Neural progenitor cell (in vitro differentiated cells): ENCODE measurements around the gene ANO10. TPM values are rescaled to one million over a fixed set of nuclear protein-coding genes. Genes with fewer than 3 reads are reported as not detected.
"Not testable (repeated sequence)": the region's sequence is repeated elsewhere in the genome, so short reads cannot be mapped to it uniquely, and the experiment has no call there.

Experiments
- DNase-seq: peaks from one replicate; pipeline ENCODE4 v3.0.0-alpha.2; 2016; ENCODE audit warnings: low spot score
- H2AFZ ChIP-seq: fragments of 200-600 bp; sonication (generic); replicated peaks from 2 replicates; pipeline ENCODE4 v1.6.1; 2016; ENCODE audit warnings: antibody characterized with exemption
- H3F3A ChIP-seq: fragments of 200-600 bp; sonication (generic); 2 replicates; pipeline ENCODE4 v1.6.1; 2016; ENCODE audit warnings: antibody characterized with exemption, low read depth
- H3K27ac ChIP-seq: fragments of 200-600 bp; sonication (generic); 2 replicates; pipeline ENCODE4 v1.5.1; 2016; ENCODE audit warnings: mild to moderate bottlenecking
- H3K27me3 ChIP-seq: fragments of 200-600 bp; sonication (generic); 2 replicates; pipeline ENCODE4 v1.6.1; 2016; ENCODE audit warnings: mild to moderate bottlenecking, moderate library complexity
- H3K36me3 ChIP-seq: fragments of 200-600 bp; sonication (generic); 2 replicates; pipeline ENCODE4 v1.5.1; 2016
- H3K4me1 ChIP-seq: fragments of 200-600 bp; sonication (generic); 2 replicates; pipeline ENCODE4 v1.6.1; 2016; ENCODE audit warnings: mixed run types
- H3K4me2 ChIP-seq: fragments of 200-600 bp; sonication (generic); 2 replicates; pipeline ENCODE4 v1.6.1; 2016
- H3K4me3 ChIP-seq: fragments of 200-600 bp; sonication (generic); 2 replicates; pipeline ENCODE4 v1.5.1; 2016
- H3K79me2 ChIP-seq: fragments of 200-600 bp; sonication (generic); 2 replicates; pipeline ENCODE4 v1.6.1; 2016; ENCODE audit warnings: low read depth
- H3K9ac ChIP-seq: fragments of 200-600 bp; sonication (generic); 2 replicates; pipeline ENCODE4 v1.6.1; 2016
- H3K9me3 ChIP-seq: fragments of 200-600 bp; sonication (generic); 2 replicates; pipeline ENCODE4 v1.5.1; 2016; ENCODE audit warnings: low read depth
- H4K20me1 ChIP-seq: fragments of 200-600 bp; sonication (generic); 2 replicates; pipeline ENCODE4 v1.6.1; 2016; ENCODE audit warnings: low read depth
- H3K27ac Mint-ChIP-seq: 3 replicates; pipeline ENCODE4 v1.8.0; 2021; ENCODE audit warnings: mixed read lengths
- H3K27me3 Mint-ChIP-seq: 2 replicates; pipeline ENCODE4 v1.8.0; 2022; ENCODE audit warnings: low read depth, mild to moderate bottlenecking, inconsistent platforms, moderate library complexity, mixed read lengths; ENCODE audit not compliant: insufficient read depth
- H3K36me3 Mint-ChIP-seq: 3 replicates; pipeline ENCODE4 v1.8.0; 2021; ENCODE audit warnings: mixed read lengths
- H3K4me1 Mint-ChIP-seq: 3 replicates; pipeline ENCODE4 v1.8.0; 2021; ENCODE audit warnings: mixed read lengths
- H3K4me3 Mint-ChIP-seq: 3 replicates; pipeline ENCODE4 v1.8.0; 2021; ENCODE audit warnings: mild to moderate bottlenecking, moderate library complexity, mixed read lengths
- H3K9me3 Mint-ChIP-seq: 3 replicates; pipeline ENCODE4 v1.8.0; 2020; ENCODE audit warnings: mixed read lengths
- CTCF ChIP-seq: fragments of 200-600 bp; sonication (generic); IDR thresholded peaks from 2 replicates; pipeline ENCODE4 v1.5.1; 2017; ENCODE audit warnings: antibody characterized with exemption, mild to moderate bottlenecking
- EZH2 ChIP-seq: fragments of 200-600 bp; sonication (generic); IDR thresholded peaks from 2 replicates; pipeline ENCODE4 v1.6.1; 2017; ENCODE audit warnings: antibody characterized with exemption, mild to moderate bottlenecking, moderate library complexity
- EZH2phosphoT487 ChIP-seq: fragments of 200-600 bp; sonication (generic); IDR thresholded peaks from 2 replicates; pipeline ENCODE4 v1.6.1; 2017; ENCODE audit warnings: antibody characterized with exemption
- total RNA-seq: library from RNA; depleted of rRNA; stranded (reverse); fragments of >200 nt; gene quantifications from 2 replicates; pipeline ENCODE4 v1.2.3, GENCODE V29; 2015; ENCODE audit warnings: low replicate concordance

ANO10 gene
- total RNA-seq, 1 donor from 2014 or later = 44.4 TPM

- Mint-ChIP-seq H3K36me3 (peaks cover 15% of the 10 kb centered on the region), H3K27ac (no peak overlapping the region), H3K9me3 (no peaks in the 10 kb centered on the region), H3K27me3 (no peaks in the 10 kb centered on the region), H3K4me3 (no peak overlapping the region), H3K4me1 (peaks cover 9% of the 10 kb centered on the region)
- H4K20me1 ChIP-seq = no peaks in the 10 kb centered on the region
- no peak overlapping the region for H3K27ac ChIP-seq
- H3K4me3 ChIP-seq = no peak overlapping the region
- no peaks in the 10 kb centered on the region for H3K27me3 ChIP-seq
- no peaks in the 10 kb centered on the region for H3K9me3 ChIP-seq
- no peaks in the 10 kb centered on the region for H3F3A ChIP-seq
- H2AFZ ChIP-seq = no peak overlapping the region
- no peak for DNase-seq
- no peak overlapping the region for H3K9ac ChIP-seq
- TF ChIP-seq CTCF (no peak), EZH2phosphoT487 (no peak), EZH2 (no peak)
- H3K4me1 ChIP-seq = peaks cover 13% of the 10 kb centered on the region
- no peak overlapping the region for H3K4me2 ChIP-seq
- no peaks in the 10 kb centered on the region for H3K79me2 ChIP-seq
- H3K36me3 ChIP-seq = no peaks in the 10 kb centered on the region
Observed at GRCh38 chr3:43581343-43581742, 40.5 kb downstream of the ANO10 start.

GRCh38 chr3:43580181-43580580 is 41.6 kb downstream of the ANO10 start:
- Mint-ChIP-seq H3K4me1 (peaks cover 5% of the 10 kb centered on the region), H3K36me3 (peaks cover 15% of the 10 kb centered on the region), H3K27me3 (no peaks in the 10 kb centered on the region), H3K27ac (no peak overlapping the region), H3K4me3 (no peak overlapping the region), H3K9me3 (no peaks in the 10 kb centered on the region)
- Histone ChIP-seq H3K79me2 (no peaks in the 10 kb centered on the region), H4K20me1 (no peaks in the 10 kb centered on the region), H3K4me2 (no peak overlapping the region), H3K4me1 (peaks cover 8% of the 10 kb centered on the region), H3F3A (no peaks in the 10 kb centered on the region), H3K9me3 (no peaks in the 10 kb centered on the region), H3K27ac (no peak overlapping the region), H3K9ac (no peak overlapping the region), H3K4me3 (no peak overlapping the region), H2AFZ (no peak overlapping the region), H3K27me3 (no peaks in the 10 kb centered on the region), H3K36me3 (no peaks in the 10 kb centered on the region)
- TF ChIP-seq CTCF = no peak
- TF ChIP-seq EZH2 = no peak
- TF ChIP-seq EZH2phosphoT487 = no peak
- no peak for DNase-seq

GRCh38 chr3:43573576-43573975 is 48.2 kb downstream of the ANO10 start:
- H3K27me3 ChIP-seq = no peaks in the 10 kb centered on the region
- Mint-ChIP-seq H3K4me3 (no peak overlapping the region), H3K9me3 (no peaks in the 10 kb centered on the region), H3K36me3 (peaks cover 11% of the 10 kb centered on the region), H3K27ac (no peak overlapping the region), H3K4me1 (no peaks in the 10 kb centered on the region), H3K27me3 (no peaks in the 10 kb centered on the region)
- H4K20me1 ChIP-seq = no peaks in the 10 kb centered on the region
- TF ChIP-seq EZH2 (no peak), CTCF (no peak), EZH2phosphoT487 (no peak)
- no peak for DNase-seq
- H3K79me2 ChIP-seq = no peaks in the 10 kb centered on the region
- H3F3A ChIP-seq = no peaks in the 10 kb centered on the region
- H2AFZ ChIP-seq = no peak overlapping the region
- H3K36me3 ChIP-seq = no peaks in the 10 kb centered on the region
- no peak overlapping the region for H3K4me2 ChIP-seq
- H3K27ac ChIP-seq = no peak overlapping the region
- H3K4me3 ChIP-seq = no peak overlapping the region
- no peak overlapping the region for H3K9ac ChIP-seq
- H3K4me1 ChIP-seq = no peaks in the 10 kb centered on the region
- no peaks in the 10 kb centered on the region for H3K9me3 ChIP-seq

DNA sequence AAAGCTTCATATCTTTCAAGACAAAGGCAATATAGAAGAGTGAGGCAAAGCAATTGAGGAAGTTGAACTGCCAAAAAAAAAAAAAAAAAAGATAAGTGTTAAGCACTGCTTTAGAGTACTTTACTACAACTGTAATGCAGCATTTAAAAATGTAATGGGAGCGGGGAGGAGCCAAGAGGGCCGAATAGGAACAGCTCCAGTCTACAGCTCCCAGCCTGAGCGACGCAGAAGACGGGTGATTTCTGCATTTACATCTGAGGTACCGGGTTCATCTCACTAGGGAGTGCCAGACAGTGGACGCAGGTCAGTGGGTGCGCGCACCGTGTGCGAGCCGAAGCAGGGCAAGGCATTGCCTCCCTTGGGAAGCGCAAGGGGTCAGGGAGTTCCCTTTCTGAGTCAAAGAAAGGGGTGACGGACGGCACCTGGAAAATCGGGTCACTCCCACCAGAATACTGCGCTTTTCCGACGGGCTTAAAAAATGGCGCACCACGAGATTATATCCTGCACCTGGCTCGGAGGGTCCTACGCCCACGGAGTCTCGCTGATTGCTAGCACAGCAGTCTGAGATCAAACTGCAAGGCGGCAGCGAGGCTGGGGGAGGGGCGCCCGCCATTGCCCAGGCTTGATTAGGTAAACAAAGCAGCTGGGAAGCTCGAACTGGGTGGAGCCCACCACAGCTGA is 56.0 kb downstream of the ANO10 start:
- Mint-ChIP-seq H3K36me3 (peaks cover 11% of the 10 kb centered on the region), H3K4me3 (peak overlapping the region; percentile 57)
- not testable (repeated sequence) for H2AFZ ChIP-seq, H3K27ac Mint-ChIP-seq, H3K27ac ChIP-seq, H3K4me1 ChIP-seq, H3K9me3 Mint-ChIP-seq, H3K27me3 ChIP-seq, DNase-seq, H4K20me1 ChIP-seq, H3K27me3 Mint-ChIP-seq, H3K9ac ChIP-seq, H3K9me3 ChIP-seq, H3F3A ChIP-seq, H3K4me1 Mint-ChIP-seq, H3K36me3 ChIP-seq, H3K79me2 ChIP-seq
- Histone ChIP-seq H3K4me2 (peak overlapping the region; percentile 66), H3K4me3 (peak overlapping the region; percentile 43)
